ENCODE measurements around the gene RUNX2.

The RUNX2 gene

GRCh38 chr6:45439459-45439858 is 111.3 kb downstream of the RUNX2 start:
- Histone ChIP-seq H3K4me3 (ENCODE audit: low read depth, low read length, poor library complexity, severe bottlenecking) (no peak overlapping the region), H4K20me1 (ENCODE audit: insufficient read depth, low read length) (no peaks in the 10 kb centered on the region), H3K9me2 (ENCODE audit: low read depth, low read length) (no peaks in the 10 kb centered on the region), H3K4me2 (ENCODE audit: low read length) (no peak overlapping the region), H3K36me3 (ENCODE audit: insufficient read depth, low read length) (no peaks in the 10 kb centered on the region), H3K4me1 (ENCODE audit: insufficient read depth, low read length, severe bottlenecking) (no peaks in the 10 kb centered on the region), H3K9me3 (ENCODE audit: low read length) (no peaks in the 10 kb centered on the region), H3F3A (ENCODE audit: insufficient read depth, low read length) (no peaks in the 10 kb centered on the region), H2AFZ (ENCODE audit: low read length) (no peak overlapping the region), H3K27ac (ENCODE audit: low read depth, low read length, poor library complexity, severe bottlenecking) (no peak overlapping the region), H3K79me2 (ENCODE audit: insufficient read depth, low read length) (no peaks in the 10 kb centered on the region), H3K27me3 (ENCODE audit: insufficient read depth, low read length) (no peaks in the 10 kb centered on the region), H3K9ac (ENCODE audit: low read length) (no peak overlapping the region)
- TF ChIP-seq, protein P1, sequence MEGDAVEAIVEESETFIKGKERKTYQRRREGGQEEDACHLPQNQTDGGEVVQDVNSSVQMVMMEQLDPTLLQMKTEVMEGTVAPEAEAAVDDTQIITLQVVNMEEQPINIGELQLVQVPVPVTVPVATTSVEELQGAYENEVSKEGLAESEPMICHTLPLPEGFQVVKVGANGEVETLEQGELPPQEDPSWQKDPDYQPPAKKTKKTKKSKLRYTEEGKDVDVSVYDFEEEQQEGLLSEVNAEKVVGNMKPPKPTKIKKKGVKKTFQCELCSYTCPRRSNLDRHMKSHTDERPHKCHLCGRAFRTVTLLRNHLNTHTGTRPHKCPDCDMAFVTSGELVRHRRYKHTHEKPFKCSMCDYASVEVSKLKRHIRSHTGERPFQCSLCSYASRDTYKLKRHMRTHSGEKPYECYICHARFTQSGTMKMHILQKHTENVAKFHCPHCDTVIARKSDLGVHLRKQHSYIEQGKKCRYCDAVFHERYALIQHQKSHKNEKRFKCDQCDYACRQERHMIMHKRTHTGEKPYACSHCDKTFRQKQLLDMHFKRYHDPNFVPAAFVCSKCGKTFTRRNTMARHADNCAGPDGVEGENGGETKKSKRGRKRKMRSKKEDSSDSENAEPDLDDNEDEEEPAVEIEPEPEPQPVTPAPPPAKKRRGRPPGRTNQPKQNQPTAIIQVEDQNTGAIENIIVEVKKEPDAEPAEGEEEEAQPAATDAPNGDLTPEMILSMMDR (IDR thresholded peaks at IDR 0.05; ENCODE audit: low read length), result no peak
- no peak for TF ChIP-seq EZH2 (IDR thresholded peaks at IDR 0.05; ENCODE audit: borderline replicate concordance, low read length)

GRCh38 chr6:45439861-45440388 is 111.8 kb downstream of the RUNX2 start:
- no peak overlapping the region for H2AFZ ChIP-seq (ENCODE audit: low read length)
- no peak overlapping the region for H3K4me2 ChIP-seq (ENCODE audit: low read length)
- TF ChIP-seq, protein P1 (IDR thresholded peaks at IDR 0.05; ENCODE audit: low read length), result no peak
- TF ChIP-seq EZH2 (IDR thresholded peaks at IDR 0.05; ENCODE audit: borderline replicate concordance, low read length), result no peak
- H3K9me2 ChIP-seq (ENCODE audit: low read depth, low read length), result no peaks in the 10 kb centered on the region
- H3F3A ChIP-seq (ENCODE audit: insufficient read depth, low read length), result no peaks in the 10 kb centered on the region
- H4K20me1 ChIP-seq (ENCODE audit: insufficient read depth, low read length), result no peaks in the 10 kb centered on the region
- no peak overlapping the region for H3K27ac ChIP-seq (ENCODE audit: low read depth, low read length, poor library complexity, severe bottlenecking)
- H3K79me2 ChIP-seq (ENCODE audit: insufficient read depth, low read length), result no peaks in the 10 kb centered on the region
- H3K36me3 ChIP-seq (ENCODE audit: insufficient read depth, low read length), result no peaks in the 10 kb centered on the region
- no peak overlapping the region for H3K9ac ChIP-seq (ENCODE audit: low read length)
- H3K9me3 ChIP-seq (ENCODE audit: low read length), result no peaks in the 10 kb centered on the region
- H3K4me1 ChIP-seq (ENCODE audit: insufficient read depth, low read length, severe bottlenecking), result no peaks in the 10 kb centered on the region
- H3K27me3 ChIP-seq (ENCODE audit: insufficient read depth, low read length), result no peaks in the 10 kb centered on the region
- no peak overlapping the region for H3K4me3 ChIP-seq (ENCODE audit: low read depth, low read length, poor library complexity, severe bottlenecking)

- Histone ChIP-seq H2AFZ (ENCODE audit: low read length) (no peak overlapping the region), H3K9ac (ENCODE audit: low read length) (no peak overlapping the region), H4K20me1 (ENCODE audit: insufficient read depth, low read length) (no peaks in the 10 kb centered on the region), H3K27ac (ENCODE audit: low read depth, low read length, poor library complexity, severe bottlenecking) (no peak overlapping the region), H3K36me3 (ENCODE audit: insufficient read depth, low read length) (no peaks in the 10 kb centered on the region), H3K4me3 (ENCODE audit: low read depth, low read length, poor library complexity, severe bottlenecking) (no peak overlapping the region), H3K9me2 (ENCODE audit: low read depth, low read length) (no peaks in the 10 kb centered on the region), H3F3A (ENCODE audit: insufficient read depth, low read length) (no peaks in the 10 kb centered on the region), H3K9me3 (ENCODE audit: low read length) (no peaks in the 10 kb centered on the region), H3K79me2 (ENCODE audit: insufficient read depth, low read length) (no peaks in the 10 kb centered on the region), H3K27me3 (ENCODE audit: insufficient read depth, low read length) (no peaks in the 10 kb centered on the region), H3K4me1 (ENCODE audit: insufficient read depth, low read length, severe bottlenecking) (no peaks in the 10 kb centered on the region), H3K4me2 (ENCODE audit: low read length) (no peak overlapping the region)
- TF ChIP-seq, protein P1 (IDR thresholded peaks at IDR 0.05; ENCODE audit: low read length), result no peak
- TF ChIP-seq EZH2 (IDR thresholded peaks at IDR 0.05; ENCODE audit: borderline replicate concordance, low read length), result no peak
Measured at GRCh38 chr6:45441851-45442453, 113.8 kb downstream of the RUNX2 start.

Data from OCI-LY1 (cell line).